ENCODE data around the gene PPP4R1. TPM values are rescaled to one million over a fixed set of nuclear protein-coding genes. Genes with fewer than 3 reads are reported as not detected.

Gene PPP4R1
- total and polyA plus RNA-seq, 8 donors: 25.9 to 372 (median 40.7) TPM

- Histone ChIP-seq H3K36me3 (peaks cover 0 to 4% (median 0%) of the 10 kb centered on the region in 4 donors), H3K9me3 (peaks cover 0 to 13% (median 8%) of the 10 kb centered on the region in 4 donors), H3K27ac (no peak overlapping the region), H3K27me3 (no peaks in the 10 kb centered on the region), H3K4me3 (no peak overlapping the region), H3K4me1 (peaks cover 5 to 41% (median 18%) of the 10 kb centered on the region in 4 donors)
- no peak for DNase-seq
- TF ChIP-seq POLR2A (IDR thresholded peaks at IDR 0.05): no peak
- no peak for TF ChIP-seq POLR2AphosphoS5 (IDR thresholded peaks at IDR 0.05)
- no peak for TF ChIP-seq CTCF (IDR thresholded peaks at IDR 0.05)
- TF ChIP-seq EP300 (IDR thresholded peaks at IDR 0.05): no peak
- intact Hi-C loops (cut with DNase I; ENCODE audit: low total_unique reads): no loop called here
- WGBS, 5 donors: 83 to 94% (median 92%) methylated on average over 2 of the region's 2 CpGs
Measured at GRCh38 chr18:9604348-9604747, 10.0 kb downstream of the PPP4R1 start.

- H3K4me1 ChIP-seq: peaks cover 5 to 28% (median 16%) of the 10 kb centered on the region in 4 donors
- no peak overlapping the region for H3K4me3 ChIP-seq
- peaks cover 0 to 13% (median 9%) of the 10 kb centered on the region in 4 donors for H3K9me3 ChIP-seq
- peaks cover 0 to 4% (median 0%) of the 10 kb centered on the region in 4 donors for H3K36me3 ChIP-seq
- intact Hi-C loops (cut with DNase I; ENCODE audit: low total_unique reads): no loop called here
- no peak overlapping the region for H3K27ac ChIP-seq
- no peaks in the 10 kb centered on the region for H3K27me3 ChIP-seq
- DNase-seq: no peak
- TF ChIP-seq CTCF (IDR thresholded peaks at IDR 0.05) (no peak), POLR2A (IDR thresholded peaks at IDR 0.05) (no peak), EP300 (IDR thresholded peaks at IDR 0.05) (no peak), POLR2AphosphoS5 (IDR thresholded peaks at IDR 0.05) (no peak)
Measured at GRCh38 chr18:9599328-9599727, 15.0 kb downstream of the PPP4R1 start.

GRCh38 chr18:9597609-9598008 lies 16.8 kb downstream of the PPP4R1 start:
- no peak overlapping the region for H3K4me3 ChIP-seq
- WGBS, 5 donors: 91 to 97% (median 93%) methylated on average over 3 of the region's 3 CpGs
- H3K27me3 ChIP-seq: no peaks in the 10 kb centered on the region
- intact Hi-C loops (cut with DNase I; ENCODE audit: low total_unique reads): no loop called here
- peaks cover 5 to 39% (median 16%) of the 10 kb centered on the region in 4 donors for H3K4me1 ChIP-seq
- TF ChIP-seq POLR2A (IDR thresholded peaks at IDR 0.05) (no peak), POLR2AphosphoS5 (IDR thresholded peaks at IDR 0.05) (no peak)
- H3K36me3 ChIP-seq: peaks cover 4 to 11% (median 10%) of the 10 kb centered on the region in 4 donors
- H3K9me3 ChIP-seq: peaks cover 0 to 13% (median 9%) of the 10 kb centered on the region in 4 donors
- no peak for DNase-seq
- H3K27ac ChIP-seq: no peak overlapping the region

DNA sequence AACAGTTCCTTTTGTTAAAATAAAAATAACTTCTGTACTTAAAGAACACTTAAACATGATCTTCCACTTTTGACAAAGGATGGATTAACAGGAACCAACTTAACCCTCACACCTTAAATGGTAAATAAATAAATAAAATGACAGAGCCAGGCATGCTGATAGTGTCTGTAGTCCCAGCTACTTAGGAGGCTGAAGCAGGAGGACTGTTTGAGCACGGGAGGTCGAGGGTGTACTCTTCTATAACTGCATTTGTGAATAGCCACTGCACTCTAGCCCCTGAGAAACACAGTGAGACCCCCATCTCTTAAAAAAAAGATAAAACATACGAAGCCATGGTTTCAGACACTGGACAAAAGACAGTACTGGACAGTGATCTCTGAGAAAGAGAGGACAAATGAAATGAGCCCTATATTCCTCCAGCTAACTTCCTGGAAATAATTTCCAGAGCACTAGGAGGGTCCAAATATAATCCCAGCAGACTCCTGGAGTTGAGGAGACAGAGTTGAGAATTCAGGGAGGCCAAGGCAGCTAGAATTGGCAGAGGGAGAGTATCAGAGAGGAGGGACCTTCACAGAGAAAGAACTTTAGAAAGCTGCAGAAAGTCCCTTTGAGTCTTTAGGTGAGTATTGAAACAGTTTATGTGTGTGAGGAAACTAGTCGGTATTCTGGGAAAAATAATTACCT lies 17.4 kb downstream of the PPP4R1 start:
- Histone ChIP-seq H3K27me3 (no peaks in the 10 kb centered on the region), H3K4me3 (no peak overlapping the region), H3K9me3 (peaks cover 0 to 13% (median 9%) of the 10 kb centered on the region in 4 donors), H3K4me1 (peaks cover 5 to 40% (median 16%) of the 10 kb centered on the region in 4 donors), H3K27ac (no peak overlapping the region), H3K36me3 (peaks cover 4 to 14% (median 10%) of the 10 kb centered on the region in 4 donors)
- WGBS, 5 donors: 93 to 97% (median 95%) methylated on average over 4 of the region's 4 CpGs
- intact Hi-C loops (cut with DNase I; ENCODE audit: low total_unique reads): no loop called here
- DNase-seq: no peak
- TF ChIP-seq POLR2AphosphoS5 (IDR thresholded peaks at IDR 0.05) (no peak), EP300 (IDR thresholded peaks at IDR 0.05) (no peak), POLR2A (IDR thresholded peaks at IDR 0.05) (no peak), CTCF (IDR thresholded peaks at IDR 0.05) (no peak)

- 53 to 78% (median 72%) methylated on average over 3 of the region's 3 CpGs for WGBS, 5 donors
- H3K27ac ChIP-seq: no peak overlapping the region
Measured at GRCh38 chr18:9596226-9596625, 18.1 kb downstream of the PPP4R1 start.

More at GRCh38 chr18:9596226-9596625, 18.1 kb downstream of the PPP4R1 start:
- Histone ChIP-seq H3K36me3 (peaks cover 4 to 22% (median 14%) of the 10 kb centered on the region in 4 donors), H3K9me3 (peaks cover 0 to 13% (median 9%) of the 10 kb centered on the region in 4 donors), H3K4me3 (no peak overlapping the region), H3K4me1 (peaks cover 5 to 40% (median 16%) of the 10 kb centered on the region in 4 donors), H3K27me3 (no peaks in the 10 kb centered on the region)
- intact Hi-C loops (cut with DNase I; ENCODE audit: low total_unique reads): no loop called here
- DNase-seq: no peak
- TF ChIP-seq POLR2A (IDR thresholded peaks at IDR 0.05) (no peak), EP300 (IDR thresholded peaks at IDR 0.05) (no peak), CTCF (IDR thresholded peaks at IDR 0.05) (no peak), POLR2AphosphoS5 (IDR thresholded peaks at IDR 0.05) (no peak)
